GM10847 (cell line): ENCODE data around the gene SUGP1.

Experiments
- POLR2A ChIP-seq: IDR thresholded peaks from 2 replicates; pipeline ENCODE4 v1.6.1; 2011; ENCODE audit not compliant: insufficient read length; ENCODE audit errors: extremely low read depth

Gene SUGP1

GRCh38 chr19:19280561-19280960, 39.7 kb downstream of the SUGP1 start:
- TF ChIP-seq POLR2A, result no peak

GRCh38 chr19:19279853-19280252, 40.5 kb downstream of the SUGP1 start:
- no peak for TF ChIP-seq POLR2A

- TF ChIP-seq POLR2A, result no peak
These were observed 41.2 kb downstream of the SUGP1 start for GRCh38 chr19:19279062-19279612.

- TF ChIP-seq POLR2A, result no peak
These were observed 42.0 kb downstream of the SUGP1 start for GRCh38 chr19:19278315-19278714.

- TF ChIP-seq POLR2A, result no peak
These were observed 43.5 kb downstream of the SUGP1 start for GRCh38 chr19:19276851-19277250.

GRCh38 chr19:19276386-19276785, 43.9 kb downstream of the SUGP1 start:
- no peak for TF ChIP-seq POLR2A

GRCh38 chr19:19274716-19275565, 45.4 kb downstream of the SUGP1 start:
- TF ChIP-seq POLR2A, result no peak

- no peak for TF ChIP-seq POLR2A
These were observed 46.2 kb downstream of the SUGP1 start for GRCh38 chr19:19274146-19274545.

GRCh38 chr19:19271828-19272599, 48.3 kb downstream of the SUGP1 start:
- TF ChIP-seq POLR2A, result no peak

- TF ChIP-seq POLR2A, result no peak
These were observed 49.3 kb downstream of the SUGP1 start for GRCh38 chr19:19270749-19271571.

- TF ChIP-seq POLR2A, result no peak
These were observed 50.2 kb downstream of the SUGP1 start for GRCh38 chr19:19269952-19270694.

GRCh38 chr19:19268453-19269385, 51.6 kb downstream of the SUGP1 start:
- TF ChIP-seq POLR2A, result no peak

- no peak for TF ChIP-seq POLR2A
These were observed 53.0 kb downstream of the SUGP1 start for GRCh38 chr19:19267305-19267704.
